Omental fat pad (tissue), 4 donors: ENCODE data around the gene C17orf78. TPM values are rescaled to one million over a fixed set of nuclear protein-coding genes. Genes with fewer than 3 reads are reported as not detected.

ENCODE experiments used
- ATAC-seq: fragments of 150-250 bp; one replicate; pipeline ENCODE4 v1.9.1; 2016; ENCODE audit warnings: mild to moderate bottlenecking, moderate library complexity; ENCODE audit not compliant: low FRiP score
- DNase-seq: peaks from one replicate; pipeline ENCODE4 v3.0.0-alpha.2; 2019; ENCODE audit warnings: low spot score
- CTCF ChIP-seq, 3 donors: fragments of 450-650 bp; IDR thresholded peaks; one replicate each; pipeline ENCODE4 v1.5.1; 2016 to 2017; ENCODE audit warnings: antibody characterized with exemption in 3 of 3, mild to moderate bottlenecking in 3 of 3, moderate library complexity in 2 of 3
- total RNA-seq, 4 donors: library from RNA; depleted of rRNA; stranded (reverse); fragments of >200 nt; gene quantifications; one replicate each; pipeline ENCODE4 v1.1.0, GENCODE V29; 2016

Gene C17orf78
- total RNA-seq, 4 donors from 2014 or later, result not detected

- ATAC-seq, result no peak
- no peak for TF ChIP-seq CTCF (IDR thresholded peaks at IDR 0.05)
- DNase-seq, result no peak
Observed at GRCh38 chr17:37368577-37368976, 7.2 kb upstream of the C17orf78 start.

- peak in 2 of 3 donors; percentile 22 to 50 for TF ChIP-seq CTCF (IDR thresholded peaks at IDR 0.05)
- DNase-seq, result no peak
- peak; percentile 89 for ATAC-seq
Observed at GRCh38 chr17:37373530-37374159, 2.1 kb upstream of the C17orf78 start.

GRCh38 chr17:37382056-37382455 lies 6.3 kb downstream of the C17orf78 start:
- ATAC-seq, result no peak

GRCh38 chr17:37384560-37385149 lies 8.9 kb downstream of the C17orf78 start:
- ATAC-seq, result no peak
- DNase-seq, result no peak
- no peak for TF ChIP-seq CTCF (IDR thresholded peaks at IDR 0.05)

More at GRCh38 chr17:37382056-37382455, 6.3 kb downstream of the C17orf78 start:
- TF ChIP-seq CTCF (IDR thresholded peaks at IDR 0.05), result no peak
- DNase-seq, result no peak

- TF ChIP-seq CTCF (IDR thresholded peaks at IDR 0.05), result no peak
- ATAC-seq, result no peak
- DNase-seq, result no peak
Observed at GRCh38 chr17:37385474-37385990, 9.7 kb downstream of the C17orf78 start.

- DNase-seq (no peak), ATAC-seq (no peak)
- no peak for TF ChIP-seq CTCF (IDR thresholded peaks at IDR 0.05)
Observed at GRCh38 chr17:37386462-37386861, 10.7 kb downstream of the C17orf78 start.

GRCh38 chr17:37388266-37388665 lies 12.5 kb downstream of the C17orf78 start:
- no peak for TF ChIP-seq CTCF (IDR thresholded peaks at IDR 0.05)
- no peak for DNase-seq
- no peak for ATAC-seq
